DMS79 (cell line): Measurements from ENCODE around the gene EFCAB5.
"Not testable (repeated sequence)": the region's sequence is repeated elsewhere in the genome, so short reads cannot be mapped to it uniquely, and the experiment has no call there.

Source experiments
- DNase-seq: peaks from one replicate; lab custom pipeline; 2025; lab: John Stamatoyannopoulos, UW

EFCAB5 gene

DNA sequence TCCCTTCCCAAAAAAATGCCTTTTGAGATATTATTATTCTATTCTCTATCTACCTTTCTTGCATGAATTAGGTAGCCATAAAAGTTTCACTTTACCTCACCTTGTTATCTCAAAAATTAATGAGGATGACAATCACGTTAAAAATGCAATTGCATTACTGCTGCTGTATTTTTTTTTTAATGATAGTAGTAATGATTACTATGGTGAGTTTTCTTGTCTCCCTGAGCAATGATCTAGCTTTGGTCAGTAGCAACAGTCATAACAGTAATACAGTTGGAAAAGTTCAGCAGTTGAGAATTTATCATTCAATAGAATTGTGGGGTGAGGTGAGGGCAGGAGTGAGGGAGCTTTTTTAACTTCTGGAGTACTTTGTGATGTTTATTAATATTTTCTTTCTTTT is at the start of gene EFCAB5:
TSS of gene EFCAB5 (plus strand) at position 301 of the 400 bp plus-strand sequence. CDS start 163 bp downstream, outside the sequence.
- no peak for DNase-seq

DNA sequence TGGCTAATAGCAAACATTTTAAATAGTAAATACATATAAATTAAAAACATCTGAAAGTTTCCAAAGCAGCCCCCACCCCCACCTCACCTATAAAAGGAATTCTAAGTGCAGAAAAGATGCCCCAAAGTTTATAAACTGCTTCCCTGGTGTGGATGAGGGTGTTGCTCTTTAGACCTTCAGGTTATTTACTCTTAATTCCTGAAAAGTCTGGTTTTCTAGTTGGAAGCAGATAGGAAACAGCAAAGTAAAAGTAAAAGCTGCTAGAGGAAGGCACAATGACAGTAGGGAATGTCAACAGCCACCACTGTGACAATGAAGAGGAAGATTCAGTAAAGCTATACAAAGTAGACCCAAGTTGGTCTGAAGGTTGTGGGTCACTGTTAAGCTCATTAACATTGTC is 49.2 kb upstream of the EFCAB5 start:
- DNase-seq, result no peak

DNA sequence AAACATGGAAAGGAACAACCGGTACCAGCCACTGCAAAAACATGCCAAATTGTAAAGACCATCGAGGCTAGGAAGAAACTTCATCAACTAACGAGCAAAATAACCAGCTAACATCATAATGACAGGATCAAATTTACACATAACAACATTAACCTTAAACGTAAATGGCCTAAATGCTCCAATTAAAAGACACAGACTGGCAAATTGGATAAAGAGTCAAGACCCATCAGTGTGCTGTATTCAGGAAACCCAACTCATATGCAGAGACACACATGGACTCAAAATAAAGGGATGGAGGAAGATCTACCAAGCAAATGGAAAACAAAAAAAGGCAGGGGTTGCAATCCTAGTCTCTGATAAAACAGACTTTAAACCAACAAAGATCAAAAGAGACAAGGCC is 44.3 kb upstream of the EFCAB5 start:
- DNase-seq, result not testable (repeated sequence)

DNA sequence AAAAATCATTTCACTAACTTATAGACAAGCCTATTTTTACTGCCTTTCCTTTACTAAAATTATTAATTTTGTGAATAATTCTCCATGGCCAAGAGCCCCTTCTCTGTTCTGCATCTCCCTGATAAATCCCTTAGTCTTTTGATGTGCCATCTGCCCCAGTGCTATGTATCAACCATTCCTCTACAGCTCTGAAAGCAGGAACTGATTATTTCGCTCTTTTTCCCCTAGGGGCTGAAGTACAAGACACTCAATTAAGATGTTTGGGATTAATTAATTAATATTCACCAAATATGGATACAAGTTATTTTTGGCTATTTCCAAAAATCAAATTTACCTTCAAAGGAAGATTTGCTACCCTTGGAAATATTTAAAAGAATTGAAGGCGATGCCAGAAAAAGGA is 38.0 kb upstream of the EFCAB5 start:
- DNase-seq, result no peak

DNA sequence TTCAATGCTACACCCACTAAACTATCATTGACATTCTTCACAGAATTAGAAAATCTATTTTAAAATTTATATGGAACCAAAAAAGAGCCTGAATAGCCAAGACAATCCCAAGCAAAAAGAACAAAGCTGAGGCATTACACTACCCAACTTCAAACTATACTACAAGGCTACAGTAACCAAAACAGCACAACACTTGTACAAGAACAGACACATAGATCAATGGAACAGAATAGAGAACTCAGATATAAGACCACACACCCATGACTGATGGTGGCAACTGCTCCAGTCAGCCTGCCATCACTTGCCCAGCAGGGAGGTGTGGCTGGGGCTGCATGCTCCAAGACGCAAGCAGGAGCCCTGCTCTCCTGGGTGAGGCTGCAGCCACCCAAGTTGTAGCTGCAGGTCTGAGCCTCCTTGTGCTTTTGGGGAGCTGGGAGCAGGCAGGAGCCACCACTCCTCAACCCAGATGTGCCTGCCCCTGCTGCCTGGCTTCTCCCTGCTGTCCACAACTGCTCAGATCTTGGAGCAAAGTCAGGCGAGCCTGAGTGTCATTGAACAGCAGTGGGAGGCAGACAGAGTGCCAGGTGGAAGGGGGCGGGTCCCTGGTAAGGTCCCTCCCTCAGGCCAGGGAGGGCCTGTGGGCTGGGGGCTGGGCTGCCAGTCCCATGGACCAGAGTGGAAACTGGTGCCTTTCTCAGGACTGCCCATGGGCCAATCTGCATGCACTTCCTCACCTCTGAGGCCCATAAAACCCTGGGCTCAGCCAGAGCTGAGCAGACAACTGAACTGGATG is 36.2 kb upstream of the EFCAB5 start:
- DNase-seq, result no peak

DNA sequence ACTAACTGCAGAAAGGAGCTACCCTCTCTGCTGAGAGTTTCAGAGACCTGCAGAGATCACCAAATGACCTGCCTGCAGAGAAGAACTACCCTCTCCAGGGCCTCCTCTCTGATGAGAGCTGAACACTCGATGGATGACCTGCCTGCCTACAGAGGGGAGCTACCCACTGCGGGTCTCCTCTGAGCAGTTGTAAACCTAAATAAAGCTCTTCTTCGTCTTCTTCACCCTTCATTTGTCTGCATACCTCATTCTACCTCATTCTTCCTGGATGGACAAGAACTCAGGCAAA is 35.6 kb upstream of the EFCAB5 start:
- DNase-seq, result no peak

DNA sequence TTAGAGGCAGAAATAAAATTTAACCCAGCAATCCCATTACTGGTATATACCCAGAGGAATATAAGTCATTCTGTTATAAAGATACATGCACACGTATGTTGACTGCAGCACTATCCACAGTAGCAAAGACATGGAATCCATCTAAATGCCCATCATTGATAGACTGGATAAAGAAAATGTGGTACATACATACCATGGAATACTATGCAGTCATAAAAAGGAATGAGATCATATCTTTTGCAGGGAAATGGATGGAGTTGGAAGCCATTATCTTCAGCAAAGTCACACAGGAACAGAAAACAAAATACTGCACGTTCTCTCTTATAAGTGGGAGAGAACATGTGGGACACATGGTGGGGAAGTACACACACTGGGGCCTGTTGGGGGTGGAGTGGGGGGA is 34.5 kb upstream of the EFCAB5 start:
- DNase-seq, result no peak

DNA sequence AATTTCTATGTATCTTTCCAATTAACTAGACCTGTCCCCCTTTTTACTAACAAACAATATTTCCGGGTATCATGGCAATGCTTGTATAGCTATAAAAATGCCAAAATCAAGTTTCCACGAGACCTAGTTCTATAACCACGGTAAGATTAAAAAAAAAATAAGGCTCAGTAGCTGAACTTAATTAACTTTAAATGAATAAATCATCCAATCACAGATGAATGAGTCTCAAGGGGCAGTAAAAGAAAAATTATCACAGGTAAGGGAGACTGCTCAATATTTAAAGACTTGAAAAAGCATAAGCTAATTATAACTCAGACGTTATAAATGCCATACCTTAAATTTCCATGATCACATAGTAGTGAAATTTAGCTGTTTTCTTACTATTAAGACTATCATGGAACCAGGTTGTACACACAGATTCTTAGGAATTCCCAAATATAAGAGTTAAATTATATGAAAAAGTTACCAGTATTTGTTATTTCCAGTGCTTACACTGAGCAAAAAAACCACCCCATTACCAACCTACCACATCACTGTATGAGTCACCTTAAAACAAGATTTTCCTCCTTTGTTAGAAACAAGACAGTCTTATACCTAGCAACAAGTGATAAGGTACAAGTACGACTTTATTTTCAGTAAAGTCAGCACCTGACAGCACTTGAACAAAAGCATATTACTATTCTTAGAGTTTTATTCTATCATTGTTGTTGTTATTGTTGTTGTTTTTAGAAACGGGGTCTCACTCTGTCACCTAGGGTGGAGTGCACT is 32.0 kb upstream of the EFCAB5 start:
- DNase-seq, result no peak

DNA sequence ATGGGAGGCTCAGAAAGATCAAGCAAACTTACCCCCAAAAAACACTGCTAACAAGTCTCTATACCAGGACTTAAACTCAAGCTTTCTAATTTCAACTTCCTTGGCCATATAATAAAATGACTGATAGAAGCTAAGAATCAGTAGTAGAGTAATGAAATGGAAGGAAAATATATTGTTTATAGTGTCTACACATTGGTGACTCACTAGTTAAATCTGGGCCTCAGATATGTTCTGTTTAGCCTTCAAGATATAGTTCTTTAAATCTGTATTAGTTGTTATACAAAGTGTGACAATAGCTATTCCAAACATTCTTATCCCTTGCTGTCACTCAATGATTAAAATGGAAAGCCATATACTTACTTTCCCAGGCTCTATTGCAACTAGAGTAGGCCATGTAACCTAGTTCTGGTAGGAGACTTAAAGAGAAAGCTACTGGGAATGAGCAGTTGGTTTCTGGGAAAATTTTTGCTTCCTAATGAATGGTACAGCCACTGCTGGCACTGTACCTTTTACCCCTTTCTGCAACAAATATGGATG is 29.7 kb upstream of the EFCAB5 start:
- no peak for DNase-seq

DNA sequence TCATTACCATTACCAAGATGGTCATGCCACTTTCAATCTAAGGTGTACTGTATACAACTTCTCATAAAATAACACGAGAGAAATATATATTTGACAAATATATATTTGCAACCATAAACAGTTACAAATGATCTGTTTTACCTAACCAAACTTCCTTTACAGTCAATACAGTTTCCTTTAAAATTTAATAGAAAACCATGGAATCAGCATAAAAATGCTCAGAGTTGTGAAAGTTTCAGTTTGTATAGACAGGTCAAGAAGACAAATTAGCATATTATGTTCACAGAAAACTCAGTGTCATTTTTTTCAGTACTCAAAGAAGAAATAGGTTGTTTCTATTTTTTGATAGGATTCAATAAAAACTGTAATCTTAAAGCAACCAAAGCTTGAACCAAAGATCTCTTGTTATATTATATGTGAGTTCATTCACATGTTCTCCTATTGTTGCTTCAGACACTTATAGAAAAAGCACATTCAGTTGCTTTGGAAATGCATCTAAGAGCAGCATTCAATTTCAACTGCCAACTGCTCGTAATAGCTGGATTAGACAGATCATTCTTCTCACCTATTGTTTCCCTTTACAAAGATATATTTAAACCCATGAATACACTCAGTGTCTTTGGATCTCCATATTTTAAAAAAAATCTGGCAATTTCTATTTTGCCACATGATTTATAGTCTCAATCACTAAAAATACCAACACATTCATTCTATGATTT is 26.5 kb upstream of the EFCAB5 start:
- no peak for DNase-seq

DNA sequence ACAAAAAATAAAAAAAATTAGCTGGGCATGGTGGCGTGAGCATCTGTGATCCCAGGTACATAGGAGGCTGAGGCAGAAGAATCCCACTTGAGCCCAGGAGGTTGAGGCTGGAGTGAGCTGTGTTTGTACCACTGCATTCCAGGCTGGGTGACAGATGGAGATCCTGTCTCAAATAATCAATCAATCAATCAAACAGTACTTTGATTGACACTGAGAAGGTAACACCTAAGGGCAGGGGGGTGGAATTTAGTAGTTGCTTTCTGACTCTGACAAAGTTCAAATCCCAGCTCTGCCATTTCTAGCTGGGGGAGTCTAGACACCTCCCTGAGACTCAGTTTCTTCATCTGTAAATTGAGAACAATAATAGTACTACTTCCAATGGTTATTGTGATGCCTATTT is 23.4 kb upstream of the EFCAB5 start:
- no peak for DNase-seq

DNA sequence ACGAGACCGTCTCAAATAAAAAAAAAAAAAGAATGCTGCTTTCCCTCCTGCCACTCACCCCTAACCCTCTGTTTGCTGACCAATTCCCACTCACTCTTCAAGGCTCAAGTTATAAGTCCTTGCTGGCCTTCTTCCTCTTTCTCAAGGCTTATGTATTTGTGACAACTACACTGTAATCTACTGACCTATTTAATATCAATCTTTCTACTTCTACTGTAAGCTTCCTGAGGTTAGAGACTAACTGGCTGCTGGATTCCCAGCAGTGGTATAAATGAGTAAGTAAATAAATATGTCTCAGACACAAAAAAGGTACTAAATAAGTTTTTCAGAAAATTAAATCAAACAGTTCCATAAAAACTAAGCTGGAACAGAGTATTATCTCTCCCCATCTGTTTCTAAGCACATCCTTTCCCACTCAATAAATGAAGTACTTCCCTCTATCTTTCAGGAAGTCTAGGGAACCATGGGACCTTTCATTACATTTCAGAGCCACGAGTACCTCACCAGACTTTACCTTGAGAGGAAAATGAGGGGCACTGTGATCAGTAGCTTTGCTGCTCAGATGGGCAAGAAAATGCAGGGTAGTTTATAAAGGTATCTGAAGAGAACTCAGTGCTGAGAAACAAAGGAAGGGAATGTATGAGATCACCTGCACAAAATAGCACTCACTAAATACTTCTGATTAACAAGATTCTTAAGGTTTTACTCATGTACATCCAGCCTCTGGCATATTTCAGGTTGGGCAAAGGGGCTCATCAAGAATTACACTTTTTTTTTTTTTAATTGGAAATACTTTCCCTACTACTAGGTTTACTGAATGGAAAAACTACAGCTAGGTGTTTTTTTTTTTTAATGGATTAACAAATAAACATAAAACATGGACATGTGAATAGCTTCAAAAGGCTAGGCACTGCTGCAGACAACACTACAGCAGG is 22.2 kb upstream of the EFCAB5 start:
- DNase-seq, result no peak

DNA sequence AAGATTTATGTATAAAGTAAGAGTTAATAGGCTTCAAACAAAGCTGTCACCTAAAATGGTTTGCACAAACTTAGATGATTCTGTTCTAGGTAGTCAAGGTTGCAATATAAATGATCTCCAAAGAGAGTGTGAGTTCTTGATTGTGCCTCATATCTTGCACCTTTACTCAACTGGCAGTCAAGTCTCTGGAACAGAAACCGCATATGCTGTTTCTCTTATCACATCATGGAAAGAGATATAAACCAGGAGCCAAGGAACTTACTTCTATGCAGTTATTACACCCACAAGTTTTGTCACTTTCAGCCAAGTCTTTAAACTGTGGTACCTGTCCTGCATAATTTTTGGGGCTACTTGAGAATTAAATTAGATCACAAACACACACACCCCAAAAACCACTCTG is 16.6 kb upstream of the EFCAB5 start:
- no peak for DNase-seq

DNA sequence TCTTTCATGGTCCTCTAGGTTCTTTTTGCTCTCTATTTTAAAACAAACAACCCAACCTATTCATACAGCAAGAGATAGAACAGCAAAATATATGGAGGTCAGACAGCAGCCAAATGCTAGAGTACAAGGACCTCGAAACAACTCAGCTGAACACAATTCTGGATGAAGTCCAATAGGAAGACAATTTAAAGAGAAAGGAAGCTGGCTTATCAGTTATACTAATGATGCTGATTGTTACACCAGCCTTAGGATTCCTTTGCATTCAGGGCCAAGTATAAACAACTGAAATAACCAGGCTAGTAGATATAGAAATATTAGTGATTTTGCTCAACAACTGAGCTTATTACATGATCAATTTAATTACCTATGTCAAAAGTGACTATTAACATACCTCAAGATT is 13.9 kb upstream of the EFCAB5 start:
- peak; percentile 19 for DNase-seq

DNA sequence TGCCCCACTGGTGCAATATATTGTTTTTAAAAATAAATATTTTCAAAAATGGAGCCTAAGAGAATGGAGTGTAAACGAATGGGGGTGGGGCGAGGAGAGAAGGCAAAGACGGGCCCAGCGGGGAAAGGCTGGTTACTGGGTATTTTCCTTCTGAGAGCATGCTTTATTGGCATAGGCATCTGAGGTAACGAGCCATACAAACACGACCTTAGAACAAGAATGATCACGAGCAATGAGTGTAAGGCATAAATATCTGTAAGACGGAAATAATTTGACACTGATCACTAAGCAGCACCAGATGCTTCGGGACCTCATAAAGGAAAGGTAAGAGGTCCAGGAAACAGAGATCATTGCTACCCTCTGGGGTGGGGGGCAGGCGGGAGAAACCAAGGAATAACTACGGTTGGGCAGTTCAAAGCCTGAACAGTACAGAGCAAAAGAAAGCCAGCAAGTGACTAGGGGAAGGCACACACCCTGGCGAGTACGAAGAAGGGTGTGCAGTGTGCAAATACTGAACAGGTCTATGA is 12.4 kb upstream of the EFCAB5 start:
- peak; percentile 37 for DNase-seq

DNA sequence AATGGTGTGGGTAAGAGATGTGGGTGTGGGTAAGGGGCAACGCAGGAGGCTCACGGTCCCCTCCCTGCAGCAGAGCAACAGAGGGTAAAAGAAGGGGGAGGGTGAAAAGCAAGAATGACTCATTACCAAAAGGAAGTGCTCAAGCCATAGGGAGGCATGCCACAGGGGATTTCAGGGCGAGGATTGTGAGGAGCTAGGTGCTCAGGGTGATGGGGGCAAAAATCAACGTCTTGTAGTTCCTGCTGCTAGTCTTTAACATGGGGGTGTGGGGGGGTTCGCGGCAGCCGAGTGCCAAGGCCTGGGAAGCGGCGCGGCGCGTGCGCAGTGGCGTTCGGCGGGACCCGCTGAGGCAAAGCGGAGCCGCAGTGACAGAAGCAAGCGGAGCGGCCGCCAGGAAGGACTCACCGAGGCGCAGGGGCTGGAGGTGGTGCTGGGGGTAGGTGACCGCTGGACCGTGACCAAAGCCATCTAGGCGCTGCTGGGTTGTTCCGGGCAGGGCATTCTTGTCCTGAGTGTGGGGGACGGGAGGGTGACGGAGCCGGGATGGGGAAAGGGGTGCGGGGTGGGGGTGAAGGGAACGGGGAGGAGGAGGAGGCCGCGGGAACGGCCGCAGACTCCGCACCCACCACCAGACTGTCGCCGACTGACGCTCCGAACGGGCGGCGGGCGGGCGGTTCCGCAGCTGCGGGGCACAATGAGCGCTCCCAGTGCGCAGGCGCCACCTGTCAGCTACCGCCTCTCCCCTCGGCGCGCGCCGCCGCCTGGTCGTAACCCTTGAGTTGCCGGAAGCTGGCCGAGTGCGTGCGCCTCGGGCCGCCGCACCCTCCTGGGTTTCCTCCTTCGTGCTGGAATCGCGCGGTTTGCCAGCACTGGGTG is 11.7 kb upstream of the EFCAB5 start, which contains the start of gene SSH2:
TSS of gene SSH2 (minus strand) at position 696 of the 876 bp plus-strand sequence. CDS start at position 468, 228 bp downstream.
- peak; percentile 77 for DNase-seq

DNA sequence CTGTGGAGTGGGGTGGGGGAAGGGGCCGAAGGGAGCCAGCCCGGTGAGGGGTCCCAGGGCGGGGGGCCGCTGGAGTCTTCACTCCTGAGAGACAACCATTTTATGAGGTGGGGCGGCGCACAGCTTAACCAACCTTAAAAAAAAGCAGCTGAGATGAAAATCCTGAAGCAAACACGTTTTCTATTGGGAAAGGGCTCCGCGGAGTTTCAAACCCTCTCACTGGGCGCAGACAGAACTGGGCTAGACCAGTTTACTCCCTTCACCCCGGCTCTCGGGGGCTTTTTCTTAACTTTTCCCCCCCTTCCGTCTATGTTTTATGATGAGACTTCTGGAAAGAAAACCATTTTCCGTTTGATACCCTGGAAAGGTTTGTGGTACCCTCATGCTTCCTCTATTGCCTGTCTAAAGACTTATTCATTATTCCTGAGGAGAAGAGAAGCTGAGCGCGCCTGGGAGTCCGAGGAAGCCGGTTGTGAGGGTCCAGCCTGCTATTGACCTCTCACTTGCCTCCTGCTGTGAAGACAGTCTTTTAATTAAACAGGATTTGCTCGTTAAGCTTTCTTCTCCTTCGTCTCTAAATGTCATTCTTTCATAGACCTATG is 10.9 kb upstream of the EFCAB5 start:
- DNase-seq, result peak; percentile 77

DNA sequence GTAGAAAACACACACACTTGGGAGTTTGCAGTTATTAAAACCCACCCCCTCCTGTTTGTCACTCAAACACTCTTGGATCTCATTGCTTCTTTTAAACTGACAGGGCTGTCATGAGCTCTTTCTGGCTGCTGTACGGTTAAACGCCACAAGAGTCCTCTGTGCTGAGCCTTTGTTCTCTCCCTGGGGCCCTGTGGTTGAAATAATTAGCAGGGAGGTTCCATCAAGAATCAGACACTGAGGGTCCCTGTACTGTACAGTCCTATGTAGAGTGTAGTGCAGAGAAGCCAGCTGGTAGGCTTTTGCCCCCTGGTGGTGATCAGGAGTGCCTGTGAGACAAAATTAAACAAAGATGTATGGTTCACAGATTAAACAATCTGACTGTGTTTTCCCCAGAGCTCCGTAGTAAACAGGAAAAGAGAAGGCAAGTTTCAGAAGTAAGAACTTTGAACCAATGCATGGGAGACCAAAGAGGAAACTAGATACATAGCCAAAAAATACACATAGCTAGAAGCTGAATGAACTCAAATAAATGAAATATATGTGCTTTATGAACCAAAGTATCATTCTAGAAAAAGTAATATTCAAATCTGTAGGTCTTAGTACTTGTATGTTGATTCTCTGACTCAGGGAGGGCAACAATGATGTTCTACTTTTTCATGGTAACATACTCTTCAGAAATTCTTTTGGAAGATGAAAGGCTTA is 10.1 kb upstream of the EFCAB5 start:
- peak; percentile 90 for DNase-seq

DNA sequence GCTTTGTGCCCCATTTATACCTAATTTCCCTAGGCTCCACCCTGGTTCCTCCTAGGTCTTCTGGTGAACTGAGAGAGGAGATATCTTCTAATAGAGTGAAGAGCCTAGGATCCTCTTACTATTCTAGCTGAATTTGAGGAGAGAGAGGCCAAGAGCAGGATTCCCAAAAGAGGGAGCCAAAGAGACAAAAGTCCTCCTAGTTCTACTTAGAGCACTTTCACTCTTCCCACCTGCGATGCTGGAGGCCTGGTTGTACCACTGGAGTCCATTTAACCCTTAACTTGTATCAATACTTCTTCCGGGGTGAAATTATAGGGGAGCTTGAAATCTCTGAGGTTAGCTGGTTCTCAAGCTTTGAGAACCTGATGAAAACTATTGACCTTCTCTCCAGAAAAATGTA is 8.1 kb upstream of the EFCAB5 start:
- no peak for DNase-seq
